Left ventricle myocardium inferior (tissue), 1 donor: ENCODE data around the gene TUBGCP3. TPM values are rescaled to one million over a fixed set of nuclear protein-coding genes. Genes with fewer than 3 reads are reported as not detected.

Experiments
- DNase-seq: peaks from one replicate; pipeline ENCODE4 v3.0.0-alpha.2; 2020
- H3K27ac ChIP-seq: fragments of 200-600 bp; replicated peaks from 2 replicates; pipeline ENCODE4 v1.8.0; 2021
- H3K27me3 ChIP-seq: fragments of 200-600 bp; 2 replicates; pipeline ENCODE4 v1.8.0; 2021; ENCODE audit warnings: low read depth
- H3K36me3 ChIP-seq: fragments of 200-600 bp; 2 replicates; pipeline ENCODE4 v1.8.0; 2021
- H3K4me1 ChIP-seq: fragments of 200-600 bp; 2 replicates; pipeline ENCODE4 v1.8.0; 2021
- H3K4me3 ChIP-seq: fragments of 200-600 bp; 2 replicates; pipeline ENCODE4 v1.8.0; 2021; ENCODE audit warnings: mild to moderate bottlenecking, moderate library complexity
- H3K9me3 ChIP-seq: fragments of 200-600 bp; replicated peaks from 2 replicates; pipeline ENCODE4 v1.8.0; 2021
- CTCF ChIP-seq: fragments of 200-600 bp; IDR thresholded peaks from 2 replicates; pipeline ENCODE4 v1.8.0; 2021; ENCODE audit warnings: antibody characterized with exemption, mild to moderate bottlenecking, borderline replicate concordance
- intact Hi-C: fragments of 100-400 bp; cut with micrococcal nuclease; formaldehyde crosslinking; loops from one replicate; pipeline ENCODE4 v1.11.0; 2022
- total RNA-seq: library from RNA; stranded (reverse); fragmentation: NEBNext Ultra II Directional; extraction: Animal tissue kit (Norgen Biotek cat#: 25700); gene quantifications from one replicate; pipeline ENCODE4 v1.2.1, GENCODE V29; 2021
- donor health status: DM: no; HTN: yes; CAD: no; lungs with severe emphysema.

TUBGCP3 gene
- total RNA-seq, 1 donor from 2014 or later = 16.7 TPM

DNA sequence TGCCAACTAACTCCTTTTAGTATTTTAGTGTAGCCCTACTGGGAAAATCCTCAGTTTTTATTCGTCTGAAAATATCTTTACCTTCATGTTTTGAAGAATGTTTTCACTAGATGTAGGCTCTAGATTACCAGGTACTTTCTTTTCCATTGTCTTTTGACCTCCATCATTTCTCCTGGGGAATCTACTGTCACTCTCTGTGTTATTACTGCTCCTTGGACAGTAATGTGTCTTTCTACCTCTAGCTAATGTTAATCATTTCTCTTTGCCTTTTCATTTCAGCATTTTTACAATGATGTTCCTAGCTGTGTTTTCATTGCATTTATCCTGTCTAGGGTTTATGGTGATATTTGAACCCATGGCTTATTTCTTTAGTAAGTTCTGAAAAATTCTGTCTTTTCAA lies 149.9 kb downstream of the TUBGCP3 start:
- no peak for TF ChIP-seq CTCF
- no peak for DNase-seq
- Histone ChIP-seq H3K4me1 (no peaks in the 10 kb centered on the region), H3K9me3 (peaks cover 21% of the 10 kb centered on the region), H3K27ac (no peak overlapping the region), H3K4me3 (no peak overlapping the region), H3K27me3 (peaks cover 74% of the 10 kb centered on the region), H3K36me3 (no peaks in the 10 kb centered on the region)
- intact Hi-C loops = no loop called here

DNA sequence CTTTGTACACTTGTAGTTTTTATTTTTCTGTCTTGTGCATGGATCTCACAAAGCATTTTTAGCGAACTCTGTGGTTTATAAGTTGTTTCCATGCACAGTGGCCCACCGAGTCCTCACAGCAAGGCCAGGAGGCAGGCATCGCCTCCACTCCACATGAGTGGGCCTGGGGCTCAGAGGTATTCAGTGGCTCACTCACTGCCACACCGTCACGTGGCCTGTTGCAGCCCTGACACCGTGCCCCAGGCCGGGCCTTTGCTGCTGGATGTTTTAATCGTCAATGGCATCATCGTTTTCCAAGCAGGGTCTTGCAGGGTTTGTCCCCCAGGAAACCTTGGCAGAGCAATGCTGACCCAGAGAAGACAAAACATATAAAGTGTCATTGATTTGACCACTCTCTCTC lies 152.0 kb downstream of the TUBGCP3 start:
- Histone ChIP-seq H3K27ac (no peak overlapping the region), H3K4me3 (no peak overlapping the region), H3K4me1 (no peaks in the 10 kb centered on the region), H3K27me3 (peaks cover 65% of the 10 kb centered on the region), H3K36me3 (no peaks in the 10 kb centered on the region), H3K9me3 (peaks cover 21% of the 10 kb centered on the region)
- no peak for TF ChIP-seq CTCF
- DNase-seq = no peak
- intact Hi-C loops = no loop called here

Other genes starting within 250 kb of the TUBGCP3 start
- gene SPACA7, start 211.8 kb downstream of the TUBGCP3 start, total RNA-seq = not detected
- 106 TPM for gene ATP11A, start 101.9 kb upstream of the TUBGCP3 start, total RNA-seq